Measurements from ENCODE around the gene GLMP. TPM values are rescaled to one million over a fixed set of nuclear protein-coding genes. Genes with fewer than 3 reads are reported as not detected.

The GLMP gene
- total RNA-seq, 2 donors from 2014 or later, result 70.3 to 85.1 TPM

DNA sequence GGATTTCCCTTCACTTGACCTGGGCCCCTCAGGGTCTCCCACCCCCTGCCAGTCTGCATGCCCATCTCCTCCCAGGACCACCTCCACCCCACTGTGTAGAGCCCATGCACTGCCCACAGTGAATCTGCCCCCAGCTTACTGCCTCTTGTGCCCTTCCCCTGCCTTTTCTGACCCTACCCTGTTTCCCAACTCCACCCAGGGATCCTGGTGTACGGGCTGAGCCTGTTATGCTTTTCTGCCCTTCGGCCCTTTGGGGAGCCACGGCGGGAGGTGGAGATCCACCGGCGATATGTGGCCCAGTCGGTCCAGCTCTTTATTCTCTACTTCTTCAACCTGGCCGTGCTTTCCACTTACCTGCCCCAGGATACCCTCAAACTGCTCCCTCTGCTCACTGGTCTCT is 9.4 kb downstream of the GLMP start:
- Mint-ChIP-seq H3K9me3 (no peaks in the 10 kb centered on the region), H3K27me3 (ENCODE audit: insufficient read depth) (no peaks in the 10 kb centered on the region), H3K4me3 (no peak overlapping the region), H3K27ac (no peak overlapping the region), H3K36me3 (ENCODE audit: low read depth) (peaks cover 10% of the 10 kb centered on the region), H3K4me1 (peaks cover 14% of the 10 kb centered on the region)
- Histone ChIP-seq H3K4me1 (ENCODE audit: control insufficient read depth, insufficient read depth, low read length) (peaks cover 5% of the 10 kb centered on the region), H3K9me3 (ENCODE audit: control insufficient read depth, low read length) (no peaks in the 10 kb centered on the region), H3K27me3 (ENCODE audit: control insufficient read depth, insufficient read depth, low read length, poor library complexity, severe bottlenecking) (no peaks in the 10 kb centered on the region), H3K36me3 (ENCODE audit: control insufficient read depth, insufficient read depth, low read length) (peaks cover 3% of the 10 kb centered on the region), H3K27ac (ENCODE audit: low read depth, low read length) (no peak overlapping the region), H3K9ac (ENCODE audit: extremely low read depth, low read length, poor library complexity, severe bottlenecking) (no peak overlapping the region), H3K4me3 (ENCODE audit: low read length) (no peak overlapping the region)
- TF ChIP-seq, protein P1, sequence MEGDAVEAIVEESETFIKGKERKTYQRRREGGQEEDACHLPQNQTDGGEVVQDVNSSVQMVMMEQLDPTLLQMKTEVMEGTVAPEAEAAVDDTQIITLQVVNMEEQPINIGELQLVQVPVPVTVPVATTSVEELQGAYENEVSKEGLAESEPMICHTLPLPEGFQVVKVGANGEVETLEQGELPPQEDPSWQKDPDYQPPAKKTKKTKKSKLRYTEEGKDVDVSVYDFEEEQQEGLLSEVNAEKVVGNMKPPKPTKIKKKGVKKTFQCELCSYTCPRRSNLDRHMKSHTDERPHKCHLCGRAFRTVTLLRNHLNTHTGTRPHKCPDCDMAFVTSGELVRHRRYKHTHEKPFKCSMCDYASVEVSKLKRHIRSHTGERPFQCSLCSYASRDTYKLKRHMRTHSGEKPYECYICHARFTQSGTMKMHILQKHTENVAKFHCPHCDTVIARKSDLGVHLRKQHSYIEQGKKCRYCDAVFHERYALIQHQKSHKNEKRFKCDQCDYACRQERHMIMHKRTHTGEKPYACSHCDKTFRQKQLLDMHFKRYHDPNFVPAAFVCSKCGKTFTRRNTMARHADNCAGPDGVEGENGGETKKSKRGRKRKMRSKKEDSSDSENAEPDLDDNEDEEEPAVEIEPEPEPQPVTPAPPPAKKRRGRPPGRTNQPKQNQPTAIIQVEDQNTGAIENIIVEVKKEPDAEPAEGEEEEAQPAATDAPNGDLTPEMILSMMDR (conservative IDR thresholded peaks at IDR 0.05), result no peak
- 97 to 100% methylated on average over 4 to 8 of the region's 8 CpGs for WGBS, 2 experiments (ENCODE audit: insufficient coverage in 1 of 2, insufficient read length in 1 of 2)
- no peak for DNase-seq

DNA sequence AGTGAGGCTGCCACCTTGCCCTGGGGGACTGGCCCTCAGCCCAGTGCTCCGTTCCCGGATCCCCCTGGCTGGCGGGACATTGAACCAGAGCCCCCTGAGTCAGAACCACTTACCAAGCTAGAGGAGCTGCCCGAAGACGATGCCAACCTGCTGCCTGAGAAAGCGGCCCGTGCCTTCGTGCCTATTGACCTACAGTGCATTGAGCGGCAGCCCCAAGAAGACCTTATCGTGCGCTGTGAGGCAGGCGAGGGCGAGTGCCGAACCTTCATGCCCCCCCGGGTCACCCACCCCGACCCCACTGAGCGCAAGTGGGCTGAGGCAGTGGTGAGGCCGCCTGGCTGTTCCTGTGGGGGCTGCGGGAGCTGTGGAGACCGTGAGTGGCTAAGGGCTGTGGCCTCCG is 10.0 kb downstream of the GLMP start:
- Histone ChIP-seq H3K27me3 (ENCODE audit: control insufficient read depth, insufficient read depth, low read length, poor library complexity, severe bottlenecking) (no peaks in the 10 kb centered on the region), H3K9me3 (ENCODE audit: control insufficient read depth, low read length) (no peaks in the 10 kb centered on the region), H3K4me3 (ENCODE audit: low read length) (no peak overlapping the region), H3K36me3 (ENCODE audit: control insufficient read depth, insufficient read depth, low read length) (peaks cover 5% of the 10 kb centered on the region), H3K27ac (ENCODE audit: low read depth, low read length) (no peak overlapping the region), H3K4me1 (ENCODE audit: control insufficient read depth, insufficient read depth, low read length) (peaks cover 6% of the 10 kb centered on the region), H3K9ac (ENCODE audit: extremely low read depth, low read length, poor library complexity, severe bottlenecking) (no peak overlapping the region)
- DNase-seq, result no peak
- WGBS, 2 experiments (ENCODE audit: insufficient coverage in 1 of 2, insufficient read length in 1 of 2), result 93 to 94% methylated on average over 16 to 21 of the region's 21 CpGs
- TF ChIP-seq, protein P1 (conservative IDR thresholded peaks at IDR 0.05), result no peak
- no peak overlapping the region for H3K4me3 Mint-ChIP-seq
- H3K27me3 Mint-ChIP-seq (ENCODE audit: insufficient read depth), result no peaks in the 10 kb centered on the region
- H3K27ac Mint-ChIP-seq, result no peak overlapping the region
- H3K4me1 Mint-ChIP-seq, result peaks cover 14% of the 10 kb centered on the region
- peaks cover 10% of the 10 kb centered on the region for H3K36me3 Mint-ChIP-seq (ENCODE audit: low read depth)
- no peaks in the 10 kb centered on the region for H3K9me3 Mint-ChIP-seq

- no peak overlapping the region for H3K27ac Mint-ChIP-seq
- Histone ChIP-seq H3K27me3 (ENCODE audit: control insufficient read depth, insufficient read depth, low read length, poor library complexity, severe bottlenecking) (no peaks in the 10 kb centered on the region), H3K9me3 (ENCODE audit: control insufficient read depth, low read length) (no peaks in the 10 kb centered on the region), H3K4me3 (ENCODE audit: low read length) (no peak overlapping the region), H3K4me1 (ENCODE audit: control insufficient read depth, insufficient read depth, low read length) (peaks cover 6% of the 10 kb centered on the region), H3K36me3 (ENCODE audit: control insufficient read depth, insufficient read depth, low read length) (peaks cover 11% of the 10 kb centered on the region), H3K27ac (ENCODE audit: low read depth, low read length) (no peak overlapping the region), H3K9ac (ENCODE audit: extremely low read depth, low read length, poor library complexity, severe bottlenecking) (no peak overlapping the region)
- no peak for DNase-seq
- H3K4me3 Mint-ChIP-seq, result no peak overlapping the region
- TF ChIP-seq, protein P1 (conservative IDR thresholded peaks at IDR 0.05), result no peak
- H3K27me3 Mint-ChIP-seq (ENCODE audit: insufficient read depth), result no peaks in the 10 kb centered on the region
- WGBS, 2 experiments (ENCODE audit: insufficient coverage in 1 of 2, insufficient read length in 1 of 2), result 90 to 93% methylated on average over 2 to 4 of the region's 4 CpGs
- no peaks in the 10 kb centered on the region for H3K9me3 Mint-ChIP-seq
- H3K36me3 Mint-ChIP-seq (ENCODE audit: low read depth), result peaks cover 9% of the 10 kb centered on the region
- peaks cover 14% of the 10 kb centered on the region for H3K4me1 Mint-ChIP-seq
Observed at GRCh38 chr1:156284757-156285156, 10.7 kb downstream of the GLMP start.
